SH-SY5Y (cell line): ENCODE measurements around the gene IP6K3.

ENCODE experiments used
- GATA2 ChIP-seq: IDR thresholded peaks from 2 replicates; pipeline ENCODE4 v1.6.1; 2011; ENCODE audit warnings: mild to moderate bottlenecking, low read depth, low read length
- GATA3 ChIP-seq: IDR thresholded peaks from 2 replicates; pipeline ENCODE4 v1.6.1; 2011; ENCODE audit warnings: low read depth, mild to moderate bottlenecking, low read length, moderate library complexity

- TF ChIP-seq GATA2 (no peak), GATA3 (no peak)
Observed at GRCh38 chr6:33708516-33709204, 38.0 kb downstream of the IP6K3 start.
